Tongue (tissue), 2 donors: ENCODE measurements around the gene PEMT. TPM values are rescaled to one million over a fixed set of nuclear protein-coding genes. Genes with fewer than 3 reads are reported as not detected.
"Not testable (repeated sequence)": the region's sequence is repeated elsewhere in the genome, so short reads cannot be mapped to it uniquely, and the experiment has no call there.

Experiments used
- DNase-seq: peaks from one replicate; pipeline ENCODE4 v3.0.0-alpha.2; 2015
- total RNA-seq: library from RNA; depleted of rRNA; stranded (reverse); fragments of >200 nt; gene quantifications from one replicate; pipeline ENCODE4 v1.2.3, GENCODE V29; 2014

Gene PEMT
- total RNA-seq, 1 donor from 2014 or later: 31.4 TPM

DNA sequence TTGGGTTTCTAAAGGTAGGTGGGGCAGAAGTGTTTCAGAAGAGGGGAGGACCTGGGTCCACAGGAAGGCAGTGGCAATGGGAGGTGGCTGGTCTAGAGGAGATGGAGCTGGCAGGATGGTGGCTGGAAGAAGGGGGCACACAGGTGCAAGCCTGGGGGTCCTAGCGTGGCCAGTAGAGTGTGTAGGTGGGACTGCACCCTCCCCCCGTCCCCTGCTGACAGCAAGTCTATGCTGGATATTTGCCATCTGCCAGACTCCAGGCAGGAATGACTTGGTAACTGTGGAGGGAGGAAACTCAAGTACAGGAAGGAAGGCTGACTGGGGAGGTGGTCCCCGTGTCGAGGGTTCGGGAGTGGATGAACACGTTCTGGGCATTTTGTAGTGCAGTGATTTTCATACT is 106.1 kb downstream of the PEMT start:
- DNase-seq: no peak

DNA sequence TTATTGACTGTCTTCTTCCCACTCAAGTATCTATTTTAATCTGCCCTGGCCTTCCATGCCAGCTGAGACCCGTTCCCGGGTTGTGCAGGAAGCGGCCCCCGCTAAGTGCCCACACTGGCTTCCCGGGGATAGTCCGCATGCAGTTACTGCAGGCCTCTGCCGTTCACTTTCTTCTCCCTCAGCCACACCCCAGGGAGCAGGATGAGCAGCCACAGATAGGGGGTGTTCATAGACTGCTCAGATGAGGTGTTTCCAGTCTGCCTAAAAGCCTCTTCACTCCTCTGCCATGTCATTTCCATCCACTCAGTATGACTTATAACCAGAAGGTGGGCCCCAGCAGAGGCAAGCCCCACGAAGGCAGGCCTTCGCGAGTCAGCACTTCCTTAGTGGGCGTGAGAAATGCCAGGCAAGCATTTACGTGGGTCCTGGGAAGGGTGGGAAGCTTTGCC is 107.0 kb downstream of the PEMT start:
- no peak for DNase-seq

DNA sequence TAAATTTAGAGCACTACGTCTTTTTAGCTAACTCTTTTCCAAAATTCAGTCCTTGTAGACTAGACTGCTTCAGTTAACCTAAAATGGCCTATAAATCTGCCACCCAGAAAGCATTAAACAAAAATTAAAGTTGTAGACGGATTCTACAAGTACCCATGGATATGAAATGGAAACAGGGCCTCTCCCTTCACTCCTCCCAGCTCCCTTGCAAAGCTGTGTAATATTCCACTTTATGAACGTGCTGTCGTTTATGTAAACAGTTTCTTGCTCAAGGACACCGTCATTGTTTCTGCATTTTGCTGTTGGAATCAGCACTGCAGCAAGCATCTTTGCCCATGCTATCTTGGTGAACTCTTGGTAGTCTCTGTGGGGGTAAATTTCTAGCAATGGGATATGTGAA is 109.6 kb downstream of the PEMT start:
- DNase-seq: no peak

DNA sequence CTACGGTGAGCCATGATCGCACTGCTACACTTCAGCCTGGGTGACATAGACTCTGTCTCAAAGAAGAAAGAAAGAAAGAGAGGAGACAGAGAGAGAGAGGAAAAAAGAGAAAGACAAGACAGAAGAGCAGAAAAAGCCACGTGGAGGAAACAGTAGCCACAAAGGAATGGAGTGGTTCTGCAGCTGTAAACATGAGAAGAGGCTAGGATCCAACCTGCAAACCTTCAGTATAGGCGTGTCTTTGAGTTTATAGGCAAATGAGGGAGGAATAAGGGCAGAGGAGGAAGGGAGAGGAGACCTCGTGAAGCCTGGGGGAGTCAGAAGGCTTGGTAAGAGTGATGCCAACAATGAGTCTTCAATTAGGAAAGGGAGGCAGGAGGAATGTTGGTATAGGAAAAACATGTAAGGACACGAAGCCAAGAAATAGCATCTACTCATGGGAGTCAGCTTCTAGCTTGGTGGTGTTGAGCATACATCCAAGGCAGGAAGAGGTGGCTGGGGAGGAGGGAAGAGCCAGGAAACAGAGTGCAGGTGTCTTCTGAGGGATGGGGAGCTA is 110.8 kb downstream of the PEMT start:
- no peak for DNase-seq

DNA sequence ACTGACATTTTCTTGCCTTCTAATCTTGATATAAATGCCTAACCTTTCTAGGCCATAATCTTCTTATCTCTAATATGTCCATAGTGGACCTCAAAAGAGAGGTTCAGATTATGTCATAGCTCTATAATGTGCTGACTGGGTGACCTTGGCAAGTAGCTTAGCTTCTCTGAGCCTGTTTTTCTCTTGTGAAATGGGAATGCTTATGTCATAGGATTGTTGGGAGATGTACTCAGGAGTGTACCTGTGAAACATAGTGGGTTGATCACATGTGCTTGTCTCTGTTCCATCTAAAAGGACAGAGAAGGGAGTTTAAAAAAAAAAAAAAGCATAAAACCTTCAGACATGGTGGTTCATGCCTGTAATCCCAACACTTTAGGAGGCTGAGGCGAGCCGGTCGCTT is 112.3 kb downstream of the PEMT start:
- no peak for DNase-seq

DNA sequence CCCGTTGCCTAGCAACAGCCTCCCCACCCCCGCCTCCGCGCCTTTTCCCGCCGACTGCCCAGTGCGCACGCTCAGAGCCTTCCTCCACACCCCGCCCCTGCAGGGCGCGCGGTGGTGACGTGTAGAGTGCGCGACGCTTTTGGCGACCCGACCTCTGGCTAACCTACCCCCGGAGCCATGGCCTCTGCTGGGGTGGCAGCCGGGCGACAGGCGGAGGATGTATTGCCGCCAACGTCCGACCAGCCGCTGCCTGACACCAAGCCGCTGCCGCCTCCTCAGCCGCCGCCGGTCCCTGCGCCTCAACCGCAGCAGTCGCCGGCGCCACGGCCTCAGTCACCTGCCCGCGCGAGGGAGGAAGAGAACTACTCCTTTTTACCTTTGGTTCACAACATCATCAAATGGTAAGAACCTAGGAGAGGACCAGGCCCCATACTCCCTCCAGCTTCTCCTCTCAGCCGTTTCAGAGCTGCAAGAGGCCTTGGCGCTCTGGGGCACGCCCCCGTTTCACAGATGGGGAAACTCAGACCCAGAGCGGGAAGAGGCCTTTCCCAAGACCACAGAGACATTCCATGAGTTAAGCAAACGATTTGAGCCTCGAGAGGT is 114.5 kb downstream of the PEMT start, which contains the start of gene MED9:
MED9 (plus strand) TSS at position 136 of the 603 bp plus-strand sequence; CDS start at position 178, 42 bp downstream.
- peak; percentile 98 for DNase-seq

DNA sequence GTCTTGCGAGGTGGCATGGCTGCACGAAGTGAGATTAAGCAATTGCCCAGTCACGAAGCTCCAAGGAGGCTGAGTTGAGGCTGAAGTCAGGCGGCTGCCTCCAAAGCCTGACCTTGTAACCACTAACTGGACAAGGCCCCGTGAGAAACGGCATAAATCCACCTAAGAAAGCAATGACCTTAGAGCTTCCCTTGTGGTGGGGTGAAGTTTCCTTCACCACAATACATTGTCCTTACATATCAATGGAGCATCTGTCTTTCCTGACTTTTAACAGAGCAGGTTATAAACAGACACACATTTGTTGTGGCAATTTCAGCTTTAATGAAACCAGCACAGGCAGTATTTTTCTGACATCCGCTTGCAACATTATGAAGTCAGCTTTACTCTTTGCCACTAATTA is 117.2 kb downstream of the PEMT start:
- DNase-seq: no peak

DNA sequence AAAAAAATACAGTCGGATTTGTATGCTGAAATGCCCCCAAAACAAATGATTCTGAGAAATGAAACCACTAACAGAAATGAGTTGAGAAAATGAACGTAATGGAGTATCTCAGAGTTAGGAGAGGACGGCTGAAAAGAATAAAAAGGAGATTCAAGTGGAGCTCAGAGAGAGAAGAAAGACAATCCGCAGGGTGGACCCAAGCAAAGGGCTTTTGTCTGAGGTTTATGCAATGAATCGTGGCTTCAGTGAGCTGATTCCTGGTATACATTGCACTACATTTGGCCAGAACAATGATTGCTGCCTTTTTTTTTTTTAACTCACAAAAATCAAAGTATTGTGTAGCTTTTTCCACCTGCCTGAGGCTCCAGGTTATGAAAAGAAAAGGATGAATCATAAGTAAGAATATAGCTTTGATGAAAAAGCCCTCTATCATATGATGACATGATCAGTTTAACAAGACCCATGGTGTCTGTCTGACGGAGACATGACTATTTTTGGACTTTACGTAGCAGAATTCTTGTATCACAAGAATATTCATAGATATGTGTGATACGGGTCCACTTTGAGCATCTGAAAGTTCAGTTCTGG is 119.1 kb downstream of the PEMT start:
- DNase-seq: no peak

DNA sequence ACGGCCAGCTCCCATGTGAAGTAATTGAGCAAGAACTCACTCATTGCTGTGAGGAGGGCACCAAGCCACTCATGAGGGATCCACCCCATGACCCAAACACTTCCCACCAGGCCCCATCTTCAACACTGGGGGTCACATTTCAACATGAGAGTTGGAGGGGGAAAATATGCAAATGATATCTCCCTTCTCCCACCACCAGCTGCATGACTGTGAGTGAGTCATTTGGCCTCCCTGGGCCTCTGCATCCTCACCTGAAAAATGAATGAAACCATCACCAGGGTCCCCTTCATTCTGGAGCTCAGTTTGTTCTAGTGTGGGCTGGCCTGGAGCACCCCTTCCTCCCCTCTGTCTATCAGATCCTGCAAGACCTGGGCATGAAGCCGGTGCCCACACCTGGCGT is 121.5 kb downstream of the PEMT start:
- no peak for DNase-seq

DNA sequence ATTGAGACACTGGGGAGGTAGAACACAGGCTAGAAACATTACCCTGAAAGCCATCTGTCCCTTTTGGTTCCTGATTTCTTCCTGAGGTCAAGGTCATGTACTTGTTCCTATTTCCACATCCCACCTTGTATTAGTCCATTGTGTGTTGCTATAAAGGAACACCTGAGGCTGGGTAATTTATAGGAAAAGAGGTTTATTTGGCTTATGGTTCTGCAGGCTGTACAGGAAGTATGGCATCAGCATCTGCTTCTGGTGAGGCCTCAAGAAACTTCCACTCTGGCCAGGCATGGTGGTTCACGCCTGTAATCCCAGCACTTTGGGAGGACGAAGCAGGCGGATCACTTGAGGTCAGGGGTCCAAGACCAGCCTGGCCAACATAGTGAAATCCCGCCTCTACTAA is 122.2 kb downstream of the PEMT start:
- no peak for DNase-seq

DNA sequence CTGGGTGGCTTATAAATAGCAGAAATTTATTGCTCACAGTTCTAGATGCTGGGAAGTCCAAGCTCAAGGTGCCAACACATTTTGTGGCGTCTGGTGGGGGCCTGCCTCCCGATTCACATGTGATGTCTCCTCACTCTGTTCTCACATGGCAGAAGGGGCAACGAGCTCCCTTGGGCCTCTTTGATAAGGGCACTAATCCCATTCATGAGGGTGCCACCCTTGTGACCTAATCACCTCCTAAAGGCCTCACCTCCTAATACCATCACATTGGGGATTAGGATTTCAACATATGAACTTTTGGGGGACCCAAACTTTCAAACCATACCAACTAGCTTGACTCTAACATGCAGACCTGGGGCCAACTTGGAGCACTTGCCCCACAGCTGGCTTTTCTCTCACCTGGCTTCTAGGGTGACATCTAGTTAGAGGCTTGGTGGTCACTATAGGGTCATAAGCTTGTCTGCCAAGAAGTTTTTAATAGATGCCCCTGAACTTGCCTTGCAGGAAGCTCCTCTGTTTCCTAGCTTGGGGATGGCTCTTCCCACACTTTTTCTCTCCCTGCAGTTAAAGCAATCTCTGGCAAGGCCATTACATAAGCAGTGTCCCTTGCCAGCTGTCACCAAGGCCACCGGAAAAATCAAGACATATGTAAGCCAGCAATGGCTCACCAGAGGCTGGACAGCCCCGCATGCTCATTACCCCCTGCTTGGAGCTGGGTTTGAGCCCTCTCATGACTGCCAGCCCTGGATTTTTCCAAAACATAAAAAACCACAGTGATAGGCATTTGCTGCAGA is 123.1 kb downstream of the PEMT start:
- DNase-seq: peak; percentile 70

DNA sequence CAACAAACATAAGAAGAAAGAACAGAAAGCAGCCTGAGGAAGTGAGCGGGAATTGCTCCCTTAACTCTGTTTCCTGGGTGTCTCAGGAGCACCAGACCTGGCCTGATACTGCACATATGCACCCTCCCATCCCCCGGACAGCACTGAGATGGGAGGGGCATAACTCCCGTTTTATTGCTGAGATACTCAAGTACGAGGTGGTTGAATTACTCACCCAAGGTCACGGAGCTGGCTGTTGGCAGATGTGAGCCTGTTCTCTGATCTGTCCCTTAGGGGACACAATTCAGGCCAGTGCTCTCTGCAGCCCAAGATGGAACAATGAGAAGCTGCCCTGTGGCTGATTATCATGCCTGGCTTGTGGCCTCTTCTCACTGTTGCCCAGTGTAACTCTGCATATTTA is 123.8 kb downstream of the PEMT start:
- DNase-seq: no peak

DNA sequence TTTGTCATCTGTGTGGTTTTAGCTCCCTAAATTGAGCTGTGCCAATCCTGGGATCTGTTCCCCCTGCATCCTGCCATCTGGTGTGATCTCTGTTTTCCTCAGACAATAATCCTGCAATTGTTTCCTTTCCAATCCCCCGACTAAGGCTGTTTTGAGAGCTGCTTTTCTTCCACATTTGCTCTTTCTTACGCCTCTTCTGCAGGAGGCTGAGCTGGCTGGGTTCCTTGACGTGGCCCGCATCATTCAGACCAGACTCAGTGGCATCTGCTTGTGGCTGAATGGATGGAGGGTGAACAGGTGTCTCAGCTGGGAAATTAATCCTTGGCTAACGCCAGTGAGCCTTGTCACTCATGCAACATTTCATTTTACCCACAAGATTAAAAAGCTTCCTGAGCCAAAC is 124.5 kb downstream of the PEMT start:
- DNase-seq: peak; percentile 63

DNA sequence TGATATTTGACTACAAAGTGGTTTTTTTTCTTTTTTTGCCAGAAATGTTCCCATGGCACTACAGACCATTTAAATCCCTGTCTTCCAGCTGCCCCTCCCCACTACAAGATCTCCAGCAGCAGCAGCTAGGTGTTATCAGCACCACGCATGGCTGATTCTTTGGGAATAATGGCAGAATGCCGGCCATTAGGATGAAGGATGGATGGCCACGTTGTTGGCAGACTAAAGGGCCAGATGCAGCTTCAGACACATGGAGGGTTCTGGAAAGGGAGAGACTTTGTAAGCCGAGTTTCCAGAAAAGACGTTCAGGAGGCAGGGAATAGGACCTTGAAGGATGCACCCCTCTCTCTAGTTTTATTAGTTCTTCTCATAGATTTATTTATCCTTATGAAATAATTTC is 125.0 kb downstream of the PEMT start:
- DNase-seq: peak; percentile 37

DNA sequence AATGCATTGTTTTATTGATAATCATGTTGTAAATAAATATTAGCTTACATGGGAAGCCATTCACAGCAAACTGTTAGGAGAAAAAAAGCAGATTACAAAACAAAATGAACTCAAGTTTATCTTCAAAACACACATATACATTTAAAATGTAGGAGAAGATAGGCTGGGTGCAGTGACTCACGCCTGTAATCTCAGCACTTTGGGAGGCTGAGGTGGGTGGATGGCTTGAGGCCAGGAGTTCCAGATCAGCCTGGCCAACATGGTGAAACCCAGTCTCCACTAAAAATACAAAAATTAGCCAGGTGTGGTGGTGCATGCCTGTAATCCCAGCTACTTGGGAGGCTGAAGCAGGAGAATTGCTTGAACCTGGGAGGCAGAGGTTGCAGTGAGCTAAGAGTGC is 125.6 kb downstream of the PEMT start:
- not testable (repeated sequence) for DNase-seq

DNA sequence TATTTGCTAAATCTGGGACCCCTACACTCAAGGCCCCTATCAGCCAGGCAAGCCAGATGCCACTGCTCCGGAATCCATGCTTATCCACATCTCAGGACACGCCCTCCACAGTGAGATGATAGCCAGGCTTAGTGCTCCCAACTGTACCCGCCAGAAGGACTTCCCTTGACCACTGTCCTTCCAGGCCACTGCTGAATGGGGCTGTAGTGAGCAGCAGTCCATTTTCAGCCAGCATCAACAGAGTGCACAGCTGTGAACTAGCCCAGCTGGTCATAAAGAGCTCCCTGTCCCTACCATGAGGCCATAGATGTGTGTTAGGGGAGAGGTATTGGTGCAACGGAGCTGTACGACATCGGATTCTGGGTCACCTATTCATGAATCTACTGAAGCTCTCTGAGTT is 127.7 kb downstream of the PEMT start:
- no peak for DNase-seq

DNA sequence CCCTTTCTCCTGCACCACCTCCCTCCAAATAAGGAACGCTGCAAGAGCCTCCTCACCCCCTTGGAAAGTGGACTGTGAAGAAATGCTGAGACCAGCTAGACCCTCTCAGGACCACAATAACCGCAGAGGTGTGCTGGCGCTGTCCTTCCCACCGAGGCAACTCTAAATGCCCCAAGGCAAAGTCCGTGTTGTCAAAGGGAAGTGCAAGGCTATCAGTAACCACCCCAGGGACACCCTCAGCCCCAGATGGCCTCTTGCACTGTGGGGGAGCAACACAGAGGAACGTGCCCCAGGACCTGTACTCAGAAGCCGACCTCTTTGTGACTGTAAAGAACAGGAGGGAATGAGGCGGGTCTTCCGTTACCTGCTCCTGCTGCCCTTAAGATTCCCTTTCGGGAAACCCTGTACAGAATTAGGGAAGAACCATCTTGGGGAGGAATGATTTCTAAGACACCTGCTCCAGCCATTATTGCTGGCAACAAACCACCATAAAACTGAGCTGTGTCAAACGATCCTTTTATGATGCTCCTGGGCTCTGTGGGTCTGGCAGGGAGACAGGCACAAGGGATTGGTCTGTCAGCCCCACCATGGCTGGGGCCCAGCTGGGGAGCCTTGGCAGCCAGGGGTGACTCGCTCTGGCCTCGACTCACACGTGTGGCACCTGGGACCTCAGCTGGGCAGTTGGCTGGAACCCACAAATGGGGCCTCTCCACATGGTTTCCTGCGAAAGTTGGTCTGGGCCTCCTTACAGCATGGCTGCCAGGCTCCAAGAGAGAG is 129.3 kb downstream of the PEMT start:
- no peak for DNase-seq

DNA sequence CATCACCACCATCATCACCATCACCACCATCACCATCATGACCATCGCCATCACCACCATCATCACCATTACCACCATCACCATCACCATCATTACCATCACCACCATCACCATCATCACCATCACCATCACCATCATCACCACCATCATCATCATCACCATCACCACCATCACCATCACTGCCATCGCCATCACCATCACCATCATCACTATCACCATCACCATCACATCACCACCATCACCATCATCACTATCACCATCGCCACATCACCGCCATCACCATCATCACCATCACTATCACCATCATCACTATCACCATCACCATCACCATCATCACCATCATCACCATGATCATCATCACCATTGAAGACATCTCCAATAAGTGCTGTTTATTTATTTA is 131.5 kb downstream of the PEMT start:
- no peak for DNase-seq

DNA sequence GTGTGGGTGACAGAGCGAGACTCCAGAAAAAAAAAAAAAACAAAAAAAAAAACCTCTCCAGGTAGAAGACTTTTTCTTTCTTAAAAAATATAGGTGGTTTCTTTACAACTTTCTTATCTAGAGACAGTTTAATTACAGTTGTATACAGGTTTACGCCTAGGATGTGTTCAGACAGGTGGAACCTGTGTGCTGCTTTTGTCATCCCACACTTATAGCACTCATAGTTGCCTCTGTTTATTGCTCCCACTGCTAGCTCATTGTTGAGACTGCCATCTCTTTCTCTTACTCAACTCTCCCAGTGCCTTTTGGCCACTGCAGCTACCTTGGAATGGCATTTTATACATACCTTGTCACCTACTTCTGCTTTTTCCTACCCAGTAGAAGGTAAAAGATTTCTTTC is 133.8 kb downstream of the PEMT start:
- no peak for DNase-seq

DNA sequence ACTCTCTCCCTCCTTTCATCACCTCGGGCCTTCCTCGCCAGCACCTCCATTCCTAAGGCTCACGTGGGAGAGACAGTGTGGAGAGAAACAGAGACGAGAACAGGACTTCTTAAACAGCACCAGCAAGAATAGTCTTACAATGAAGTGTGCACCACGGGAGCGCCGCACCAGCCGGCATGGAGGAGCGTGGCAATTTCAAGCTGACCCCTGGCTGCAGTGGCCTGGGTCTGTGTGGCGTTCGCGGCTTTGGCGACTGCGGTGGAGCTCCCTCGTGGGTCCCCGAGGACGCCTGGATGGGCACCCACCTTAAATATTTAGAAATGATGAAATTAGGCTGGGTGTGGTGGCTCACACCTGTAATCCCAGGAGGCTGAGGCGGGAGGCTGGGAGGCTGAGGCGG is 135.3 kb downstream of the PEMT start:
- no peak for DNase-seq
